T-cell (primary cell): ENCODE results near the gene C3orf20. TPM values are rescaled to one million over a fixed set of nuclear protein-coding genes. Genes with fewer than 3 reads are reported as not detected.

Experiments
- ATAC-seq, 4 experiments: fragments of 200-7000 bp in 3 of 4; fragments of 150-1000 bp in 1 of 4; cut with Tn5 transposase; replicated peaks in 1 of 4; 1 replicate in 3 of 4; 2 replicates in 1 of 4; pipeline ENCODE4 v1.10.0; 2021; ENCODE audit warnings: moderate library complexity in 3 of 4, mild to moderate bottlenecking in 2 of 4, moderate number of reproducible peaks in 1 of 4
- CTCF ChIA-PET, 2 donors: fragments of 300-600 bp; sonication (Branson Sonifier 250); formaldehyde crosslinking; loops; one replicate each; lab custom pipeline; 2022; ENCODE audit warnings: antibody characterized with exemption in 2 of 2; lab: Charles Lee
- POLR2A ChIA-PET, 2 donors: fragments of 300-600 bp; sonication (Branson Sonifier 250); formaldehyde crosslinking; loops; one replicate each; lab custom pipeline; 2022; ENCODE audit warnings: antibody characterized with exemption in 2 of 2; lab: Charles Lee
- DNase-seq, 35 experiments: peaks; one replicate each; pipeline versions ENCODE4 v3.0.0 to v3.0.0-alpha.2; 2013 to 2023
- H3K27ac ChIP-seq: one replicate; pipeline ENCODE4 v1.5.1; 2013; ENCODE audit warnings: low read length
- H3K27me3 ChIP-seq, 2 experiments: replicated peaks in 1 of 2; 1 replicate in 1 of 2; 2 replicates in 1 of 2; pipeline versions ENCODE4 v1.6.1 to v1.7.0; 2013; ENCODE audit warnings: low read length in 1 of 2, mixed read lengths in 1 of 2; ENCODE audit not compliant: control insufficient read depth in 2 of 2, insufficient read depth in 2 of 2; ENCODE audit errors: extremely low read depth in 1 of 2
- H3K36me3 ChIP-seq, 2 donors: 1 replicate in 1 of 2; 2 replicates in 1 of 2; pipeline versions ENCODE4 v1.6.1 to v1.7.0; 2013; ENCODE audit warnings: low read length in 1 of 2; ENCODE audit not compliant: control insufficient read depth in 2 of 2, insufficient read depth in 1 of 2; ENCODE audit errors: extremely low read depth in 1 of 2
- H3K4me1 ChIP-seq, 2 experiments: 1 replicate in 1 of 2; 2 replicates in 1 of 2; pipeline versions ENCODE4 v1.6.1 to v1.7.0; 2013; ENCODE audit warnings: low read length in 2 of 2, mixed read lengths in 1 of 2; ENCODE audit not compliant: insufficient read depth in 2 of 2, control insufficient read depth in 1 of 2; ENCODE audit errors: extremely low read depth in 1 of 2
- H3K4me3 ChIP-seq, 2 donors: 1 replicate in 1 of 2; 2 replicates in 1 of 2; pipeline versions ENCODE4 v1.5.1 to v1.7.0; 2013; ENCODE audit warnings: mild to moderate bottlenecking in 2 of 2, low read length in 1 of 2, moderate library complexity in 1 of 2; ENCODE audit not compliant: control insufficient read depth in 1 of 2; ENCODE audit errors: extremely low read depth in 1 of 2
- H3K9me3 ChIP-seq: 2 replicates; pipeline ENCODE4 v1.7.0; 2013
- H3K27ac Mint-ChIP-seq, 2 donors: one replicate each; pipeline ENCODE4 v1.8.0; 2020 to 2021; ENCODE audit warnings: mild to moderate bottlenecking in 2 of 2, mixed read lengths in 2 of 2
- H3K27me3 Mint-ChIP-seq, 2 donors: one replicate each; pipeline ENCODE4 v1.8.0; 2021 to 2022; ENCODE audit warnings: mixed read lengths in 2 of 2
- H3K36me3 Mint-ChIP-seq: one replicate; pipeline ENCODE4 v1.8.0; 2021; ENCODE audit warnings: mixed read lengths
- H3K4me1 Mint-ChIP-seq, 3 donors: one replicate each; pipeline ENCODE4 v1.8.0; 2020 to 2022; ENCODE audit warnings: mixed read lengths in 3 of 3, mild to moderate bottlenecking in 1 of 3
- H3K4me3 Mint-ChIP-seq, 3 donors: one replicate each; pipeline ENCODE4 v1.8.0; 2020 to 2022; ENCODE audit warnings: mild to moderate bottlenecking in 3 of 3, mixed read lengths in 3 of 3, moderate library complexity in 3 of 3
- H3K9me3 Mint-ChIP-seq, 3 donors: one replicate each; pipeline ENCODE4 v1.8.0; 2020 to 2022; ENCODE audit warnings: mixed read lengths in 3 of 3
- WGBS: methylation state at CpG from one replicate; pipeline ENCODE4 v1.1.5; 2013; ENCODE audit warnings: missing lambda C conversion rate; ENCODE audit not compliant: insufficient coverage; 5-methylcytosine and 5-hydroxymethylcytosine counted together
- total RNA-seq, 35 experiments: library from RNA in 6 of 35; stranded (reverse) in 6 of 35; fragments of 120-200 nt in 1 of 35; gene quantifications; one replicate each; pipeline versions ENCODE4 v1.2.1 to v1.2.4 and lab custom pipeline; 2013 to 2026

C3orf20 gene
- total RNA-seq, 5 donors from 2014 or later (not counting 1 experiment from before 2014, with no cell fraction given), result 0.19 to 0.82 (median 0.37) TPM

- no peak for ATAC-seq
- Mint-ChIP-seq H3K4me3 (no peak overlapping the region), H3K27me3 (peaks cover 27 to 52% of the 10 kb centered on the region in 2 donors), H3K36me3 (no peaks in the 10 kb centered on the region), H3K4me1 (no peaks in the 10 kb centered on the region), H3K9me3 (no peaks in the 10 kb centered on the region), H3K27ac (no peak overlapping the region)
- Histone ChIP-seq H3K27ac (no peak overlapping the region), H3K36me3 (no peaks in the 10 kb centered on the region), H3K4me3 (no peak overlapping the region), H3K4me1 (no peaks in the 10 kb centered on the region), H3K27me3 (peaks cover 0 to 34% of the 10 kb centered on the region in 2 experiments), H3K9me3 (no peaks in the 10 kb centered on the region)
- DNase-seq, result no peak
- WGBS, result 47% methylated on average over 2 of the region's 4 CpGs
- POLR2A ChIA-PET, result interaction anchor here in 1 of 2 donors (0.6 kb wide), 1 partner anchor 17 kb away, joined by 4 read pairs; no protein-coding TSS in a partner anchor
- CTCF ChIA-PET, result interaction anchor here in 1 of 2 donors (1.4 kb wide), 1 partner anchor 285 kb away, joined by 7 read pairs; no protein-coding TSS in a partner anchor
Measured at GRCh38 chr3:14636496-14637087, 38.3 kb upstream of the C3orf20 start.

GRCh38 chr3:14640157-14640562 is 34.8 kb upstream of the C3orf20 start:
- CTCF ChIA-PET, result interaction anchor here in 1 of 2 donors (1.2 kb wide), 1 partner anchor 10 kb away, joined by 3 read pairs; no protein-coding TSS in a partner anchor
- ATAC-seq (no peak), DNase-seq (no peak)
- H3K4me1 Mint-ChIP-seq, result no peaks in the 10 kb centered on the region
- Histone ChIP-seq H3K27me3 (peaks cover 2 to 29% of the 10 kb centered on the region in 2 experiments), H3K36me3 (no peaks in the 10 kb centered on the region), H3K27ac (no peak overlapping the region), H3K4me1 (no peaks in the 10 kb centered on the region), H3K4me3 (no peak overlapping the region), H3K9me3 (no peaks in the 10 kb centered on the region)
- POLR2A ChIA-PET, result no interaction called here
- 79% methylated on average over 6 of the region's 10 CpGs for WGBS
- H3K4me3 Mint-ChIP-seq, result no peak overlapping the region
- H3K27ac Mint-ChIP-seq, result no peak overlapping the region
- no peaks in the 10 kb centered on the region for H3K36me3 Mint-ChIP-seq
- H3K9me3 Mint-ChIP-seq, result no peaks in the 10 kb centered on the region
- peaks cover 25 to 59% of the 10 kb centered on the region in 2 donors for H3K27me3 Mint-ChIP-seq

DNA sequence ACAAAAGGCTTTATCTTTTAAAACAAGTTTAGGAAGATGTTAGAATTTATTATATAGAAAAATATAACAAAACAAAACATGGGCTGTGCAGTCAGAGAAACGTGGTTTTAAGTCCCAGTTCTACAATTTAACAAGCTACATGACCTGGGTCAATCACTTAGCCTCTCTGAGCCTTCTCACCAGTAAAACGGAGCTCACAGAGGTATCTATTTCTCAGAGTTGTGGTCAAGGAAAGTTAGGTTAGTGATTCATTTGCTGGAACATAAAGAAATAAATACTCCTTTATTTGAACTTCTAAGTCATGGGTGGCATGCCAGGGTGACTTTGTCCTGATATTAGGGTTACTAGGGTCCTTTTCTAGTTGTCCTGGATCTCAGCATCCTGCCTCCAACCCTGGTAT is 34.2 kb upstream of the C3orf20 start:
- Histone ChIP-seq H3K9me3 (no peaks in the 10 kb centered on the region), H3K27me3 (peaks cover 2 to 23% of the 10 kb centered on the region in 2 experiments), H3K4me1 (no peaks in the 10 kb centered on the region), H3K27ac (no peak overlapping the region), H3K4me3 (no peak overlapping the region), H3K36me3 (no peaks in the 10 kb centered on the region)
- Mint-ChIP-seq H3K27me3 (peaks cover 20 to 54% of the 10 kb centered on the region in 2 donors), H3K36me3 (no peaks in the 10 kb centered on the region), H3K4me1 (no peaks in the 10 kb centered on the region), H3K9me3 (no peaks in the 10 kb centered on the region), H3K4me3 (no peak overlapping the region), H3K27ac (no peak overlapping the region)
- DNase-seq, result no peak
- no peak for ATAC-seq
- no CpG with 5 or more reads among the region's 2 CpGs for WGBS
- ChIA-PET CTCF (no interaction called here), POLR2A (no interaction called here)

DNA sequence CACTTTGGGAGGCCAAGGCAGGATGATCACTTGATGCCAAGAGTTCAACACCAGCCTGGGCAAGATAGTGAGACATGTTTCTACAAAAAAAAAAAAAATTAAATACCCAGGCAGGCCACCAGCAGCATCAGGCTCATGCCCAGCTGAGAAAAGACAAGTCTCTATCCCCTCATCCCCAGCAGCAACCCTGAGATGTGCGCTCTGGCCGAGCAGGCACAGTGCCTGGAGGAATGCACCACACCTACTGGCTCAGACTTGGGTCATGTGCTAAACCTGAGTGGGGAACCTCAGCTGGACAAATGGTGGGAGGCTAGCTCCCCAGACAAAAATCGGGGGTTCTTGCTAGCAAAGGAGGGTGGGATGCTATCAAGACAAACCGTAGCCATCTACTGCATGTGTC is 33.6 kb upstream of the C3orf20 start:
- Mint-ChIP-seq H3K9me3 (no peaks in the 10 kb centered on the region), H3K4me3 (no peak overlapping the region), H3K27ac (no peak overlapping the region), H3K4me1 (no peaks in the 10 kb centered on the region), H3K27me3 (peaks cover 16 to 48% of the 10 kb centered on the region in 2 donors), H3K36me3 (no peaks in the 10 kb centered on the region)
- no peaks in the 10 kb centered on the region for H3K4me1 ChIP-seq
- ATAC-seq, result no peak
- no peak overlapping the region for H3K4me3 ChIP-seq
- H3K27me3 ChIP-seq, result peaks cover 2 to 22% of the 10 kb centered on the region in 2 experiments
- no peaks in the 10 kb centered on the region for H3K36me3 ChIP-seq
- CTCF ChIA-PET, result no interaction called here
- no peaks in the 10 kb centered on the region for H3K9me3 ChIP-seq
- POLR2A ChIA-PET, result no interaction called here
- H3K27ac ChIP-seq, result no peak overlapping the region
- WGBS, result 88% methylated on average over 3 of the region's 4 CpGs
- DNase-seq, result no peak

GRCh38 chr3:14645453-14645852 is 29.5 kb upstream of the C3orf20 start:
- H3K4me1 Mint-ChIP-seq, result peaks cover 16 to 20% (median 18%) of the 10 kb centered on the region in 3 donors
- peaks cover 0 to 3% of the 10 kb centered on the region in 2 experiments for H3K4me1 ChIP-seq
- no peaks in the 10 kb centered on the region for H3K36me3 Mint-ChIP-seq
- no peaks in the 10 kb centered on the region for H3K9me3 ChIP-seq
- no peak for ATAC-seq
- no peak for DNase-seq
- peak overlapping the region in 1 of 2 donors; percentile 45 for H3K27ac Mint-ChIP-seq
- WGBS, result 75% methylated on average over 1 of the region's 5 CpGs
- H3K4me3 ChIP-seq, result no peak overlapping the region
- POLR2A ChIA-PET, result no interaction called here
- CTCF ChIA-PET, result no interaction called here
- peaks cover 2 to 11% of the 10 kb centered on the region in 2 experiments for H3K27me3 ChIP-seq
- no peaks in the 10 kb centered on the region for H3K9me3 Mint-ChIP-seq
- no peak overlapping the region for H3K27ac ChIP-seq
- H3K4me3 Mint-ChIP-seq, result no peak overlapping the region
- peaks cover 0 to 9% of the 10 kb centered on the region in 2 donors for H3K27me3 Mint-ChIP-seq
- H3K36me3 ChIP-seq, result no peaks in the 10 kb centered on the region

- Mint-ChIP-seq H3K36me3 (no peaks in the 10 kb centered on the region), H3K27ac (no peak overlapping the region), H3K9me3 (no peaks in the 10 kb centered on the region), H3K4me1 (peaks cover 19 to 27% (median 23%) of the 10 kb centered on the region in 3 donors), H3K4me3 (no peak overlapping the region), H3K27me3 (peaks cover 0 to 8% of the 10 kb centered on the region in 2 donors)
- POLR2A ChIA-PET, result no interaction called here
- no peaks in the 10 kb centered on the region for H3K9me3 ChIP-seq
- WGBS, result 90% methylated on average over 1 of the region's 6 CpGs
- H3K4me1 ChIP-seq, result peaks cover 2 to 10% of the 10 kb centered on the region in 2 experiments
- H3K27ac ChIP-seq, result no peak overlapping the region
- H3K4me3 ChIP-seq, result no peak overlapping the region
- no peaks in the 10 kb centered on the region for H3K36me3 ChIP-seq
- ATAC-seq (no peak), DNase-seq (no peak)
- CTCF ChIA-PET, result no interaction called here
- H3K27me3 ChIP-seq, result peaks cover 2 to 7% of the 10 kb centered on the region in 2 experiments
Measured at GRCh38 chr3:14646131-14646573, 28.8 kb upstream of the C3orf20 start.
